Measurements from ENCODE around the gene POMGNT1. TPM values are rescaled to one million over a fixed set of nuclear protein-coding genes. Genes with fewer than 3 reads are reported as not detected.

Gene POMGNT1
- total RNA-seq, 2 experiments from 2014 or later, result 34.3 to 38.8 TPM

DNA sequence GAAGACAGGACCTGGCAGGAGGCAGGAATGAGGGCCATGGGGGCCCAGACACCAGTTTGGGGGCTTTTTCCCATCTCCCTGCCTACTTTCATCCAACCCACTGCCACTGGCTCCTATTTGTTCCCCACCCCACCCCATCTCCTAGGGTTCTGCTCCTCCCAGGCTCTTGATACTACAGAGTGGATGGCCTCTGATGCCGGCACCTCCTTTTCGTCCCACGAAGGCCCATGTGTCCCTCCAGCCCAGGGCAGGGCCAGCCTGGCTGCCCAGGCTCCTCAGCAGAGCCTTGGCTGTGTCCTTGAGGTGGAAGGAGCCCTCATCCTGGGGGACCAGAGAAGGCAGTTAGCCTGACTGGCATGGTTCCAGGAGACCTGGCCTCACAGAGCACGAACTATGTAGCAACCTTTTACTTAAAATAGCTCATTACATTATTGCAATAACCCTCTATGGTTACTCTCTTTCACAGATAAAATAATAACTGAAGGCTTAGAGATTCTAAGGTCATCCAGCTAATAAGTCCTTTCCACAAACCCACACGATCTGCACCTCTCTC, 3.5 kb downstream of the POMGNT1 start:
- no peak for DNase-seq
- Mint-ChIP-seq H3K4me3 (no peak overlapping the region), H3K4me1 (peaks cover 19% of the 10 kb centered on the region)

DNA sequence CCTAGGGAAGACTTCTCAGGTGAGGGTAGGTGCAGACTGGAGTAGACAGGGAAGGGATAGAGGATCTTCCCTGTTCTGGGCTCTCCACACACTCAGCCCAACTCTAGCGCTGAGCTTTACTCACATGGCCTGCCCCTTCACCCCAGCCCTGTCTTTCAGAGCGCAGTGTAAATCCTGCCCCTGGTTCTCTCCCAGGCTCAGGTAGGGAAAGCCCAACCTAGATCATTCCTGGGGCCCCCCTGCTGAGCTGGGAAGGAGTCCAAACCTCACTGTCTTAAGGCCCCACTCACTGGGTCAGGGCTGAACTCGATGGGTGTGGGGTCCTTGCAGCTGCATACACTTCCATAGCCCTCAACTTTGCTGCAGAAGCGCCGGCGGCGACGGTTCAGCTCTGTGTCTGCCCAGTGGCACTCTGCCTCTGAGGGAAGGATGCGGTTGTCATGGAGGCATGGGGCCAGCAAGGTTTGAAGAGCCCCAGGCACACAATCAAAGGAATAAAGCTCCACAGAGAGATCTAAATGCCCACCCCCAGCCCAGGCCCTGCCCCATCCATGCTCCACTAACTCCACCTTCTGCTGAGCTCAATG, 4.2 kb downstream of the POMGNT1 start:
- Mint-ChIP-seq H3K27ac (no peak overlapping the region), H3K27me3 (no peaks in the 10 kb centered on the region), H3K4me3 (no peak overlapping the region), H3K4me1 (peaks cover 15% of the 10 kb centered on the region), H3K36me3 (peaks cover 5% of the 10 kb centered on the region), H3K9me3 (no peaks in the 10 kb centered on the region)
- no peak for DNase-seq

More for the DNA sequence above, 3.5 kb downstream of the POMGNT1 start:
- H3K27me3 Mint-ChIP-seq, result no peaks in the 10 kb centered on the region
- no peaks in the 10 kb centered on the region for H3K9me3 Mint-ChIP-seq
- H3K27ac Mint-ChIP-seq, result no peak overlapping the region
- peaks cover 5% of the 10 kb centered on the region for H3K36me3 Mint-ChIP-seq

DNA sequence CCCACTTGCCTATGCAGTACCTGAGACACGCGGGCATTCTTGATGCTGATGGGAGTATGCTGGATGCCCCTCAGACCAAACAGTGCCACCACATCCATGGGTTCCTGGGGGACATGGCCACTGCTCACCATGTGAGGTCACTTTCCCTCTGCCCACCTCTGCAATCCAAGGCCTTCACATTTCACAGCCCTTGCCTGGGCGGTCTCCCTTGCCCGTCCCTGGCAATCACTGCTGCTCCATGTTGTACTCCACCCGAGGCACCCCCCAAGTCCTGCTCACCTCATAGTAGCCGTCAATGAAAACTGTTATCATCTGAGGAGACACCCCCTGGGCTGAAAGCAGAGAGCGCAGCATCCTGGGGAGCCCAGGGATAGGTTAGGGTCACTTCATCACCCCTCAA, 4.9 kb downstream of the POMGNT1 start:
- DNase-seq, result no peak
- Mint-ChIP-seq H3K36me3 (peaks cover 5% of the 10 kb centered on the region), H3K27ac (no peak overlapping the region), H3K9me3 (no peaks in the 10 kb centered on the region), H3K4me1 (peaks cover 14% of the 10 kb centered on the region), H3K27me3 (no peaks in the 10 kb centered on the region), H3K4me3 (no peak overlapping the region)

DNA sequence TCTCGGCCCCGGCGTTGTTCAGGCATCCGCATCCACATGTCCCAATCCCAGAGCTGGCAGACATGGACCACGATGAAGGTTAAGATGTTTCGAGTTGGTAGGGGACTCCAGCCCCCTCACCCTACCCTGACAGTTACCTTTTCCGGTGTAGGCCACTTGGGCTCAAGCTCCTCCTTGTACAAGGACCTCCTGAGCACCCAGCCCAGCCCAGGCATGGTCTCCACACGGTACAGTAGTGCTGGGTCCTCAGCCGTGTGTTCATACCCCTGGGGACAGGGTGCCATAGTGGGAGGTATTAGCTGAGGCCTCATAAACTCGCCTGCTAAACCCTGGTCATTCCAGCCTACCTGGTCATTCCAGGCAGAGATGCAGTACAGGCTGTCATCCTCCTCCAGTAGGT, 6.1 kb downstream of the POMGNT1 start:
- Mint-ChIP-seq H3K27me3 (no peaks in the 10 kb centered on the region), H3K36me3 (peaks cover 5% of the 10 kb centered on the region), H3K4me3 (no peak overlapping the region), H3K4me1 (peaks cover 9% of the 10 kb centered on the region), H3K9me3 (no peaks in the 10 kb centered on the region), H3K27ac (no peak overlapping the region)
- no peak for DNase-seq

DNA sequence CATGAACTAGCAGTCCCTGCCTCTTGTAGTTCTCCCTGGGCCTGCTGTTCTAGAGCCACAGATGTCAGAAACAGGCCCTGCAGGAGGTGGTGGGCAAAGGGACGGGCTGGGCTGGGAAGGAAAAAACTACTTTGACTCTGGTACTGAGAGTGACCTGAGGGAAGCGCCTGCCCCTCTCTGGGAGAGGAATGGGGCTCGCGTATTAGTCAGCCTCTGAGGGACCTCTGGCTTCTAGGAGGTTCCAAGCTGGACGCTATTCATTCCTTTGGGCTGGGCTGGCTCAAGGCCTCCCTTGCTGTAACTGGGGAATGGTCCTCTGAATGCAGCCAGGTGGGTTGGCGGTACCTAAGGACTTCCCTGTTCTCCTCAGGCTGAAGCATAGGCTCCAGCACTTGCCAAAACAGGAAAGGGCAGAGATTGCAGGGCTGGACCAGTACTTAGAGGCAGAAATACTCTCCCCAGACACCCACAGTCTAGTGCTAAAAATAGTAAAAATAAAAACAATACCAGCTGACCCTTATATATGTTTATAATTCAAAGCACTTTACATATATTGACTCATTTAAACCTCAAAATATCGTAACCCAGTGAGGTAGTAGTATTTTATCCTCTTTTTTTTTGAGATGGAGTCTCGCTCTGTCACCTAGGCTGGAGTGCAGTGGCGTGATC, 7.1 kb downstream of the POMGNT1 start:
- H3K4me3 Mint-ChIP-seq, result no peak overlapping the region
- no peaks in the 10 kb centered on the region for H3K27me3 Mint-ChIP-seq
- no peak overlapping the region for H3K27ac Mint-ChIP-seq
- DNase-seq, result no peak
- H3K36me3 Mint-ChIP-seq, result peaks cover 5% of the 10 kb centered on the region
- H3K9me3 Mint-ChIP-seq, result no peaks in the 10 kb centered on the region
- peaks cover 2% of the 10 kb centered on the region for H3K4me1 Mint-ChIP-seq

DNA sequence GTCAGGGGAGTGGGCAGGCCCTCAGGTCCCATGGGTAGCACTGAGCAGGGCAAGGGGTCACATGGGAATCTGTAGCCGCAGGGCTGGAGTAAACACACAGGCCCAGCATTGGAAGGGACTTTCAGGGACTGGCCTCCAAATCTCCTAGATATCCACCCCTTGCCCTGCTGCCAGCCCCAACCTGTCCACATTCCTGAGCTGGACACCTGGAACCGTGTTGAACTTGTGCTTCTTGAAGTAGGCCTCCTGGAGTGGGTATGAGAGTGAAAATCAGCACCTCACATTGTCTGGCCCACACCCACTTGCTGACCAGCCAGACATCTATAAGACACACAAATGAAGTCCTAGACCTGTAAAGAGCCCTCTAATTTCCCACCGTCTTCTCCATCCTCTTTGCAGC, 7.7 kb downstream of the POMGNT1 start:
- Mint-ChIP-seq H3K27me3 (no peaks in the 10 kb centered on the region), H3K27ac (no peak overlapping the region), H3K9me3 (no peaks in the 10 kb centered on the region), H3K4me1 (peaks cover 5% of the 10 kb centered on the region), H3K4me3 (no peak overlapping the region), H3K36me3 (peaks cover 5% of the 10 kb centered on the region)
- DNase-seq, result no peak

DNA sequence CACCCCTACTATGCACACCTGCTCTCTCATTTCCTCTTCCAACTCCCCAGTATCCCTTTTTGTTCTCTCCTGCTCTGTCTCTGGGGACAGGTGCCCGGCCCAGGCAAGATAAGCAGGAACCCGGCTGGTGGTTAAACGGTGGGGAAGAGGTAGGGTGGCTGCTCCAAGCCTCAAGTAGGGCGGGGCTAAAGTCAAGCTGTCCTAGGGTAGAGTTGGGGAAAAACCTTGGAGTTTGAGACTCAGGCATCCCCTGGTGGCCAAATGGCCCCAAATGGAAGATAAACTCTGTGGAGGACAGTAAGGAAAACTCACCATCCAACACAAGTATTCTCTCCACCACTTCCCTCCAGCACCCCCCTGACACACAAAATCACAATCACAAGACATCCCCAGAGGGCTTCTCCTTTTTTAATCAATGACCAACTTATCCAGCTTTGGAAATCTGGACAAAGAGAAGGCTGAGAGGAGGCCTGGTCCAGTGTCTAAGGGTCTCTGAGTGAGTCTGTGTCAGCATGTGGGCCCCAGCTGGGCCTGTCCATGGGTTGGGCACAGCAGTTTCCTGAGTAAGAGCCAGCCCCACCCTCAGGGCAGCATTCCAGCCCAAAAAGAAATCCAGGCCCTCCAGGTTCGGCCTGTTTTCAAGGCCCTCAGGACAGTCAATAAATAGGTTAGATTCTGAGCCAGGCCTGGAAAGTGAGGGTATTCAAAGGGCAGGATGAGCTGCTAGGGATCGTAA, 9.8 kb downstream of the POMGNT1 start:
- peaks cover 5% of the 10 kb centered on the region for H3K36me3 Mint-ChIP-seq
- peaks cover 16% of the 10 kb centered on the region for H3K4me1 Mint-ChIP-seq
- H3K27ac Mint-ChIP-seq, result no peak overlapping the region
- DNase-seq, result no peak
- no peaks in the 10 kb centered on the region for H3K9me3 Mint-ChIP-seq
- H3K4me3 Mint-ChIP-seq, result no peak overlapping the region
- H3K27me3 Mint-ChIP-seq, result no peaks in the 10 kb centered on the region

DNA sequence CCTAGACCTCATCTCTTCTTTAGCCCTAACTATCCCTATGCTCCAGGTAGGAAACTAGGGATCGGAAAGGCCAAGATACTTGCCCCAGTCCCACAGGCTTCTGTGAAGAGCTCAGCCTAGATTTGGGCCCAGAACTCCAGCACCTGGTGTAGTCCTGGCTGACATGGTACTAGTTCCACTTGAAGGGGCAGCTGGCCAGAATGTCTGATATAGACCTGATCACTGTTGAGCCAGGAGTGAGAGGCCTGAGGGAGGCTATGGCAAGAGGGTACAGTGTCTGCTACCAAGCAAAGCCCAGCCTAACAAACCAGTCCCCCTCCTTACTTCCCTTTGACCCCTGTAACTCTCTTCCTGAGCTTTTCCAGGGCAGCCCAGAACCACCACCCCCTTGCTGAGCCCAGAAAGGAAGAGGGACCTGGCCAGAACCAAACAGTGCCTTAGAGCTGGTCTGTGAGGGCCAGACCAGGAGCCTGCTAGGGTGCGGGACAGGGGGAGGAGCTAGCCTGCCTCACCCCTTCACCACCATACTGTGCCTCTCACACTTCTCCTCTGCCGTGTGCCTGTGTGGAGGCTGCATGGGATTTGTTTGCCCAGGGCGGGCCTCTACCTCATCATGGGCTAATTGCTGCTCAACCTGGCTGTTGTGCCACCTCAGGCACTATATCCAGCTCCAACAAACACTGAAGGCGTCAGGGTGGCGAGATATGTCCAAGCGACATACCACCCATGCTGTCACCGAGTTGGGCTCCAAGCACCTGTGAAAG, 10.9 kb downstream of the POMGNT1 start:
- Mint-ChIP-seq H3K27me3 (no peaks in the 10 kb centered on the region), H3K36me3 (peaks cover 3% of the 10 kb centered on the region), H3K4me1 (peaks cover 16% of the 10 kb centered on the region), H3K9me3 (no peaks in the 10 kb centered on the region), H3K27ac (no peak overlapping the region), H3K4me3 (no peak overlapping the region)
- DNase-seq, result no peak

DNA sequence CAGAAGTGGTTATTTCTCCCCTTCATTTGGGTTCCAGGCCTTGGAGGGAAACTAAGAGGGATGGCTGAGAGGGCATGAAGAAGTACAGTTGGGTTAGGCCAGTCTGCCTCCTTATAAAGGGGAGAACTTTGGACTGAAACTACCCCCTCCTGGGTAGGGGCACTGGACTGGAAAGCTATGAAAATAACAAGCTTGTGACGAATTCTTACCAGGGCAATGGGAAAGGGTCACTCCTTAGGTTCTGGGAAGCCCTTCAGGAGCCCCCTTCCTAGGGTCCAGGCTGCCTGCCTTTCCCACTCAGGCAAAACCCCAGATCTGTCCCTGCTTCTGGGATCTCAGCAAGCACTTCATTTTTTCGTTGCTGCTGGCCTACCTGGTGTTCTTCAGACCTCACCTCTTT, 12.2 kb downstream of the POMGNT1 start:
- Mint-ChIP-seq H3K4me3 (no peak overlapping the region), H3K27ac (no peak overlapping the region), H3K4me1 (peaks cover 16% of the 10 kb centered on the region), H3K36me3 (peaks cover 3% of the 10 kb centered on the region), H3K27me3 (no peaks in the 10 kb centered on the region), H3K9me3 (no peaks in the 10 kb centered on the region)
- DNase-seq, result no peak

DNA sequence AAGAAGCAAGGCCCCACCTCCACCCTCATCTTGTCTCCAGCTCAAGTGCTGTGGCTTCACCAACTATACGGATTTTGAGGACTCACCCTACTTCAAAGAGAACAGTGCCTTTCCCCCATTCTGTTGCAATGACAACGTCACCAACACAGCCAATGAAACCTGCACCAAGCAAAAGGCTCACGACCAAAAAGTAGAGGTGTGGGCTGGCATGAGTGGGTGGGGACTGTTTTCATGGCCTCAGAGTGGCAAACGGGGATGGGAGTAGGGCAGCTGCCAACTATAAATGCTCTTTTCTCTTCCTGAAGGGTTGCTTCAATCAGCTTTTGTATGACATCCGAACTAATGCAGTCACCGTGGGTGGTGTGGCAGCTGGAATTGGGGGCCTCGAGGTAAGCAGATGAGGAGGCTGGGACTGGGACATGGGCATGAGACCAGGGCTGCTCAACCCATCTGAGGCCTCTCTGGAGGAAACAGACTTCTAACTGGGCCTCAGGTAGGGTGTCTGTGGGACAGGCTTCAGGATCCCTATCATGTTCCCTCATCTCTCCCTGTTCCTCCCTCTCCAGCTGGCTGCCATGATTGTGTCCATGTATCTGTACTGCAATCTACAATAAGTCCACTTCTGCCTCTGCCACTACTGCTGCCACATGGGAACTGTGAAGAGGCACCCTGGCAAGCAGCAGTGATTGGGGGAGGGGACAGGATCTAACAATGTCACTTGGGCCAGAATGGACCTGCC, 13.1 kb downstream of the POMGNT1 start:
- DNase-seq, result peak; percentile 64
- Mint-ChIP-seq H3K27ac (peak overlapping the region; percentile 90), H3K27me3 (no peaks in the 10 kb centered on the region), H3K4me1 (peaks cover 16% of the 10 kb centered on the region), H3K9me3 (no peaks in the 10 kb centered on the region), H3K4me3 (peak overlapping the region; percentile 56), H3K36me3 (no peaks in the 10 kb centered on the region)

DNA sequence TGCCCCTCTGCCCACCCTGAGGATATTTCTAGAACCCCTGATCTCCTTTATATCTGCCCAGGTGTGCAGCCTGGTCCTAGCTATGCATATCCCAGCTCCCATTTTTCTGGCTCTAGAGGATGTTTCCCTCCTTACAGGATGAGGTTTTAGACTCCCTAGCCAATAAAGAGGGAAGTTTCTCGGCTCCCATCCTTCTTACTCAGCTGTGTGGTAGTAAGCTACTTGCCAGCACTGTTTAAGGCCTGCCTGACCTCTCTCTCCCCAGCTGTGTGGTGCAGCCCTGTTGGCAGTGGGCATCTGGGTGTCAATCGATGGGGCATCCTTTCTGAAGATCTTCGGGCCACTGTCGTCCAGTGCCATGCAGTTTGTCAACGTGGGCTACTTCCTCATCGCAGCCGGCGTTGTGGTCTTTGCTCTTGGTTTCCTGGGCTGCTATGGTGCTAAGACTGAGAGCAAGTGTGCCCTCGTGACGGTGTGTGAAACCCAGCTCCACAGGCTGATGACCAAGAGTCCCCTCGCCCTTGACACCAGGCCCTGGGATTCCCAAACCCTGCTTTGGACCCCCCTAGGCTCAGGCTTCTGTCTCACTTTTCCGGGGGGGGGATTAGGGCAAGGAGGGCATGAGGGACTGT, 14.2 kb downstream of the POMGNT1 start:
- no peaks in the 10 kb centered on the region for H3K9me3 Mint-ChIP-seq
- no peaks in the 10 kb centered on the region for H3K27me3 Mint-ChIP-seq
- no peak for DNase-seq
- H3K27ac Mint-ChIP-seq, result peak overlapping the region; percentile 90
- peaks cover 16% of the 10 kb centered on the region for H3K4me1 Mint-ChIP-seq
- H3K36me3 Mint-ChIP-seq, result no peaks in the 10 kb centered on the region
- H3K4me3 Mint-ChIP-seq, result no peak overlapping the region

DNA sequence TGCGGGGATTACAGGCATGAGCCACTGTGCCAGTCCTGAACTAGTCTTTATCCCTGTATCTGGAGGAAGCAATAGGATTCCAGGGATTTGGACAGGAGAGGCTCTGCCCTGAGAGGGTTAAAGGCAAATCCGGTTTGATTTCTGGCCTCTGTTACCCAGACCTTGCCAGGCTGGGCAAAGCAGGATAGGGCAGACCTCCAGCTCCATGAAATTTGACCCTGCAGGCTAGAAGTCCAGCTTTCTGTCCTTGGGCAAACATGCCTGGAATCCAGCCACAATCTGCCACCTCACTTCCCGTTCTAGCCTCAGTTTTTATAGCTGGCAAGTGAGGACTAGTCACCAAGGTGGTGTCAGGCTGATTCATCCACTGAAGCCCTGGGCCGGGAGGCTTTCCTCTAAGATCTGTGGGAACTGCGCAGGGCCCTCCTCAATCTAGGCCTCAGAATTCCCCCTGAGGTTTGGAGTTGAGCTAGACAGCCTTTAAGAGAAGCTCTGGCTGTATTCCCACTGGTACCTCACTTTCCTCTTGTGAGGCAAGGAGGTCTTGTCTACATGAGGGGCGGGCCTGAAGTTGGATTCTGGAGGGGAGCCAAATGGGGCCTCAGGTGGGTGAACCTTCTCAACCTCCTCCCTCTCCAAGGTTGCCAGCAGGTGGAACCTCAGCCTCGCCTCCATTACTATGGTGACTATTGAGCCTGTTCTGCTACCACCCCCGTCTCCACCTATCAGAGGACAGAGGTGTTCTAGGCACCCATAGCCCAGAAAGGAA, 15.0 kb downstream of the POMGNT1 start:
- no peak overlapping the region for H3K4me3 Mint-ChIP-seq
- DNase-seq, result no peak
- no peaks in the 10 kb centered on the region for H3K9me3 Mint-ChIP-seq
- H3K27ac Mint-ChIP-seq, result no peak overlapping the region
- H3K36me3 Mint-ChIP-seq, result no peaks in the 10 kb centered on the region
- H3K27me3 Mint-ChIP-seq, result no peaks in the 10 kb centered on the region
- peaks cover 16% of the 10 kb centered on the region for H3K4me1 Mint-ChIP-seq

DNA sequence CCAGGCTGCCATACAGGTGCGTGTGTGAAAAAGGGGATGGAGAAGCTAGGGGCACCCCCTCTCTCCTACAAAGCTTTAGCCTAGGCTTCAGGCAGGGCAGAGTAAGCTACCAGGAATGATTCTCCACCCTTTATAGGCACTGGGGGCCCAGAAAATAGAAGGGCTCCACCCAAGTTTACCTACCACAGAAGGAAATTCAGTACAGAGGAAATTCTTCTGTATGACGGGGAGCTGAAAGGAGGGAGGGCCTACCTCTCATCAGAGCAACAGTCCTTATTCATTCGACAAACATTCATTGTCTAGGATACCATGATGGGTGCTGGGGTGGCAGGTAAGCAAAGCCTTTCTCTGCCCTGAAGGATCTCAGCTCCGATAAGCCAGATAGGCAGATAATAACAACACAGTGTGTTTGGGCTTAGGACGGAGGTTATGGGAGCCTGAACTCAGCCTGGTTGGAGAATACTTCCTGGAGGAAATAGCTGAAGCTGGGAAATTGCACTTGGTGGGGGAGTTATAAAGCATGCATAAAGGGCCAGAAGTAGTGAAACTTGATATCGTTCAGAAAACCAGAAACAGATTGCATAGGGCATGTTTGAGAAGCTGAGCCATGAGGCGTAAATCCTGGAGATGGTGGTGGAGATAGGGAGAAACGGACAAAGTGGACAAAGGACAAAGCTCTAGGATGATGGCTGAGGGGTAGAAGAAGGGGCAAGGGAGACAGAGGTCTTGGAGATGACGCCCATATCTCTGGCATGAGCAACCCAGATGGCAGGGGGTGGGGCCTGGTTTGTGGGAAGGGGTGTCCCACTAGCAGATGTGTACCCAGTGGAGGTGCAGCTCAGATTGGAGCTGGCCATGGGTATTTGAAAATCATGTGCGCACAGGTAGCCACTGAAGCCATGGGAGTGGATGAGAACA, 16.6 kb downstream of the POMGNT1 start:
- H3K4me3 Mint-ChIP-seq, result no peak overlapping the region
- no peaks in the 10 kb centered on the region for H3K9me3 Mint-ChIP-seq
- DNase-seq, result no peak
- H3K4me1 Mint-ChIP-seq, result peaks cover 16% of the 10 kb centered on the region
- no peaks in the 10 kb centered on the region for H3K36me3 Mint-ChIP-seq
- H3K27me3 Mint-ChIP-seq, result no peaks in the 10 kb centered on the region
- H3K27ac Mint-ChIP-seq, result no peak overlapping the region

Measured in activated naive CD8-positive, alpha-beta T cell treated with anti-CD3 and anti-CD28 coated beads for 36 hours (primary cell).